RKO (cell line): ENCODE data around the gene TBC1D8.

Experiments
- DNase-seq: peaks from one replicate; pipeline ENCODE4 v3.0.0-alpha.2; 2016; ENCODE audit warnings: low spot score

The TBC1D8 gene

GRCh38 chr2:101162561-101163330 lies 11.6 kb upstream of the TBC1D8 start:
- DNase-seq, result no peak

- DNase-seq, result no peak
Measured at GRCh38 chr2:101161658-101162057, 10.5 kb upstream of the TBC1D8 start.

GRCh38 chr2:101160454-101160853 lies 9.3 kb upstream of the TBC1D8 start:
- peak; percentile 25 for DNase-seq

- DNase-seq, result no peak
Measured at GRCh38 chr2:101159526-101159925, 8.3 kb upstream of the TBC1D8 start.

GRCh38 chr2:101157272-101157671 lies 6.1 kb upstream of the TBC1D8 start:
- DNase-seq, result no peak

GRCh38 chr2:101153787-101154186 lies 2.6 kb upstream of the TBC1D8 start:
- no peak for DNase-seq

GRCh38 chr2:101153077-101153707 lies 2.0 kb upstream of the TBC1D8 start:
- no peak for DNase-seq

- DNase-seq, result peak; percentile 73
Measured at GRCh38 chr2:101152272-101153076, 1.3 kb upstream of the TBC1D8 start.

DNA sequence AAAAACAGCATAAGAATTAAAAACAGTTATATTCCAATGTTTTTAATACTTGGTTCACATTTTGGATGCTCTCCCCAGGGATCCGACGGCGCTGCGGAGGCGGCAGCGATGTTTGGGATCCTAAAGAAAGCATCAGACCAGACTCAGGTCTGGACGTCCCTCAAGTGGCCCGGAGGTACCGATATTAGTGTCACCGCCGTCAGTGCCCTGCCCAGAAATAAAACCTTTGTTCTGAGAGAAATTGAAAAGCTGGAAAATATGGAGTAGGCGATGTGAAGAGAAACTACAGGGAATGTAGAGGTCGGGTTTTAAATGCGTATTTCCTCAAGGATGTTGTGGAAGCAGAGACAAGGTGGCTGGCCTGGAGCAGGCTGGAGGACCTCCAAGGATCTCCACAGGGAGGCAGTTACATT lies 683 bp upstream of the TBC1D8 start:
- no peak for DNase-seq

GRCh38 chr2:101150306-101151145 lies 656 bp downstream of the TBC1D8 start:
- no peak for DNase-seq

GRCh38 chr2:101149241-101150192 lies 1.7 kb downstream of the TBC1D8 start:
- DNase-seq, result no peak

DNA sequence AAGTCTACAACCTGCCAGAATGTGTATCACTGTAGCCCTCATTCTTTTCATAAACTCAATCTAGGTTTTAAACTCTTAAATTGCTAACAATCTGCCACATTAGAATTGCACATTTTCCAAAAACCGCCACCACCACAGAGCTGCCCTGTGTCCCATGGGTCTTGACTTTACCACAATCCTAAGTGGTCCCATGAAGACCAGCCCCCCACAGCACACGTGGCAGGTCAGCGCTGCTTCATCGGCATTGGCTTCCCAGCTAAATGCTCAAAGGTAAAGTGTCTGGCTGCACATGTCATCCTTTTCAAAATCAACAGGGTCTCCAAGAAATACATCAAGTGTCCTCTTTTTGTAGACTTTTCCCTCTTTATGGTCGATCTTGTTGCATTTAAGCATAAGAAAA lies 2.4 kb downstream of the TBC1D8 start:
- DNase-seq, result no peak

GRCh38 chr2:101147971-101148370 lies 3.2 kb downstream of the TBC1D8 start:
- no peak for DNase-seq

DNA sequence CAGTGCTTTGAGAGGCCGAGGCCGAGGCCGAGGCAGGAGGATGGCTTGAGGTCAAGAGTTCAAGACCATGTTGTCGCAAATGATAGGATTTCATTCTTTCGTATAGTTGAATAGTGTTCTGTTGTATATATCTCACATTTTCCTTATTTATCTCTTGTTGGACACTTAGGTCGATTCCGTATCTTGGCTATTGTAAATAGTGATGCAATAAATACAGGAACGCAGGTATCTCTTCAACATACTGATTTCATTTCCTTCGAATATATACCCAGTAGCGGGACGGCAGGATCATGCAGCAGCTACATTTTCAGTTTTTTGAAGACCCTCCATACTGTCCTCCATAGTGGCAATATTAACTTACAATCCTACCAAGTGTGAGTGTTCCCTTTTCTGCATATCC lies 4.1 kb downstream of the TBC1D8 start:
- no peak for DNase-seq

DNA sequence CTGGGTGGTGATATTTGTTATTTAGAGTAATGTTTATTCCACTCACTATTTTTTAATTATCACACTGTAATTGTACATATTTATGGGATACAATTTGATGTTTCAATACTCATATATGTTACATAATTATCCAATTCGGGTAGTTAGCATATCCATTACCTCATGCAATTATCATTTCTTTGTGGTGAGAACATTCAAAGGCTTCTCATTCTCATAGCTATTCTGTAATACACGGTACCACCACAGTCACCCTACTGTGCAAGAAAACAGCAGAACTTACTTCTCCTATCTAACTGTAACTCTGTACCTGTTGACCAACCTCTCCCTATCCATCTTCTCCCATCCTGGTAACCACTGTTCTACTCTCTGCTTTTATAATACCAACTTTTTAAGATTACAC lies 4.6 kb downstream of the TBC1D8 start:
- DNase-seq, result no peak

- no peak for DNase-seq
Measured at GRCh38 chr2:101145406-101145805, 5.8 kb downstream of the TBC1D8 start.

- DNase-seq, result no peak
Measured at GRCh38 chr2:101142163-101142562, 9.0 kb downstream of the TBC1D8 start.

DNA sequence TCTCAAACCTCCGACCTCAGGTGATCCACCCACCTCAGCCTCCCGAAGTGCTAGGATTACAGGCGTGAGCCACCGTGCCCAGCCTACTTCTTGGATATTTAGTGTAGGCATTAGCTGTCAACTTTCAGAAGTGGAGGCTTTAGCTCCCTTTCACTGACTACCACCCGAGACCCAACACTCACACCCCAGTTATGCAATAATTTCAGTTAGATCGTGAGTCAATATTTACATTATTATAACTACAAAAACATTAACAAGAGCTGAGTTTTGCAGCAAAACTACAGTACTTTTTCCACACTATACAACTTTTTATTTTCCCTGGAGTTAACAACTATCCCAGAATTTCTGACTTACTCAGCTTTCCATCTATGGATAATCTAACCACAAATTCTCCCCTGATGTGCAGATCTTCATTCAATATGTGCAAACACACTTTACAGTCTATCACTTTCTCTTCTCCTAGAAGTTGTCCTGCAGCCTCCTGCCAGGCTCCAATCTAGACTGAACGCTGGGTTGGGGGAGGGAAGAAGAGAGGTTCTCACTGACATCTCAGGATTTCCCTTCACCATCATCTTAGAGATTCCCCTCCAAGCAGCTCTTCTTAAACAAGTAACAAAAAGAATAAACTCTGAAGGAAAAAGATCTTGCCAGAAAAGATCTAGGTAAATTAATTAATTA lies 10.1 kb downstream of the TBC1D8 start:
- no peak for DNase-seq

DNA sequence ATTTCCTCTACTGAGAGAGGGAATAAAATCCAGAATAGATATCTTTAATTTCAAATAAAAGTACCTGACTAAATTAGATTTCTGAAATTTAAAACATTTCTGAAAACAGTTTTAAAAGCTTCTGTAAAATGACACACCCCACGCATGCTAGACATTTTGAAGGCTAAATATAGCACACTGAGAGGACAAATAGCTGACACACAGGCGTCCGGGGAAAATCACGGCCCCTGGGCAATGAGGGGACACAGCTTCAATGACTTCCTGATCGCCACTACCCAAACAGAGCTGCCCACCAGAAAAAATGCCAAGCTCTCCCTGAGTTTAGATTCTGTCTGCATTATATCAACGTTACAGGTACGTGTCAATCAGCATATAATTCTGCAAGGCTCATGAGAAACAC lies 10.9 kb downstream of the TBC1D8 start:
- no peak for DNase-seq

- DNase-seq, result no peak
Measured at GRCh38 chr2:101139495-101139894, 11.7 kb downstream of the TBC1D8 start.
